Retinal pigment epithelial cell (primary cell): ENCODE results near the gene MRPS18A.
A peak's percentile ranks its signal among the peaks of the same experiment; 100 is the strongest.

Experiments used
- DNase-seq: peaks from one replicate; pipeline ENCODE4 v3.0.0-alpha.2; 2010; ENCODE audit warnings: low read depth
- H3K4me3 ChIP-seq: 2 replicates; pipeline ENCODE4 v1.5.1; 2011; ENCODE audit warnings: mild to moderate bottlenecking, low read length, control low read depth, moderate library complexity
- CTCF ChIP-seq: conservative IDR thresholded peaks from 2 replicates; pipeline ENCODE4 v1.5.1; 2011; ENCODE audit warnings: low read depth, low read length, control low read depth, inconsistent platforms

MRPS18A gene

GRCh38 chr6:43730634-43731033 lies 43.0 kb upstream of the MRPS18A start:
- TF ChIP-seq CTCF: no peak
- no peak for DNase-seq
- H3K4me3 ChIP-seq: no peak overlapping the region

DNA sequence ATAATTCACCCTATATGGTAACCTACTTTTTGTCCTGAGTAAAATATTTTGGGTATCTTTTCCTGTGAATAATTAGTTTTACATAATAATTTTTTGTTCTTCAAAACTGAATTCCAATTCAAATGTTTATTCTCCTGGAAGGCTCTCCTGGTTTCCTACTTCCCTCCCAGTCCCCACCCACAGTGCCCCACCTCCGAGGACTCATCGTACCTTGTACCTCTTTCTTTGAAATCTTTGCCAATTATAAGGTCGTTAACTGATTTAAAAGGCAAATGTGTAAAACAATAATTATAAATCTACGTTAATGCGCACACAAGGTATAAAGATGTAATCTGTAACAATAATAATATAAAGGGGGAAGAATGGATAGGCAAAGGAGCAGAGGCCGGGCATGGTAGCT lies 41.9 kb upstream of the MRPS18A start:
- no peak for DNase-seq
- H3K4me3 ChIP-seq: no peak overlapping the region
- TF ChIP-seq CTCF: no peak

- DNase-seq: no peak
- H3K4me3 ChIP-seq: no peak overlapping the region
- TF ChIP-seq CTCF: no peak
These were observed 41.0 kb upstream of the MRPS18A start for GRCh38 chr6:43728586-43728985.

- TF ChIP-seq CTCF: no peak
- no peak for DNase-seq
- H3K4me3 ChIP-seq: no peak overlapping the region
These were observed 40.0 kb upstream of the MRPS18A start for GRCh38 chr6:43727634-43728033.

DNA sequence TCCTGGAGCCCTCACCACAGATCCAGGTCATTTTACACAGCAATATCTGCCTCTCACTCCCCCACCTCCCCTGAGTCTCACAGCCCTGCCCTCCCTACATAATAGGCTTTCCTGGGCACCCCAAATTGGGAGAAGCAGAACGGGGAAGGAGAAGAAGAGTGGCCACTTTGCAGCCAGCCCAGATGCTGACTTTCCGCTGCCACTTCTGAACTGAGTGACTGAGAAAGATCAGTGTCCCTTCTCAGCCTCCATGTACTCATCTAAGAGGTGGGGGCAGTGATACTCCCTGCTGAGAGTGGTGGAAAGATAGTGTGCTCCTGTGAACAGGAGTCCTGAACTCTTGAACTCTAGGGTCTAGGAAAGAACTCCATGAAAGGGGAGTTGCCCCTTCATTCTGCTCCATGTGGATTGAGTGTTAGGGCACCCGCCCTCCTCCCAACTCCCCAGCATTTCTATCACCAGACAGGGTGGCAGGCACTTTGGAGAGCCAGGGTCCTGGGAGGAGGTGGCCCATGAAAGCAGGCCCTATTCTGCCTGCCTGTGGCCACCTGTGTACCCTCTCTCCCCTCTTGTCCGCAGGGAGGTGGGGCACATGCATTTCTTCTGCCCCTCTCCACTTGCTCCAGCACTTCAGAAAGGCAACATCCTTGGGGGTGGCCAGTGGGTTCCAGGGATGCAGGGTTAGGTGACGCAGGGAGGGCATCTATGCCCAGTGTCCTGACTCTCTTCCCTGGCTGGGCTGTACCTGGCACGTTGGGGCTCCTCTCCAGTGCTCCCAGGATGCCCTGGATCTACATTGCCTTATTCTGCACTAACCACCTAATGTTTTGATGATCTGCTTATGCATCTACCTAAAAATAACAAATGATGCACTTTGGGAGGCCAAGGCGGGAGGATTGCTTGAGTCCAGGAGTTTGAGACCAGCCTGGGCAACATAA lies 38.3 kb upstream of the MRPS18A start:
- DNase-seq: no peak
- H3K4me3 ChIP-seq: no peak overlapping the region
- TF ChIP-seq CTCF: no peak

GRCh38 chr6:43724914-43725642 lies 37.5 kb upstream of the MRPS18A start:
- TF ChIP-seq CTCF: no peak
- peak; percentile 93 for DNase-seq
- H3K4me3 ChIP-seq: no peak overlapping the region
